Hypothalamus (tissue), 51 donors: Measurements from ENCODE around the gene NDNF.
A peak's percentile ranks its signal among the peaks of the same experiment; 100 is the strongest.

Source experiments
- DNase-seq, 51 donors: peaks; one replicate each; lab custom pipeline; 2025; lab: John Stamatoyannopoulos, UW

The NDNF gene

DNA sequence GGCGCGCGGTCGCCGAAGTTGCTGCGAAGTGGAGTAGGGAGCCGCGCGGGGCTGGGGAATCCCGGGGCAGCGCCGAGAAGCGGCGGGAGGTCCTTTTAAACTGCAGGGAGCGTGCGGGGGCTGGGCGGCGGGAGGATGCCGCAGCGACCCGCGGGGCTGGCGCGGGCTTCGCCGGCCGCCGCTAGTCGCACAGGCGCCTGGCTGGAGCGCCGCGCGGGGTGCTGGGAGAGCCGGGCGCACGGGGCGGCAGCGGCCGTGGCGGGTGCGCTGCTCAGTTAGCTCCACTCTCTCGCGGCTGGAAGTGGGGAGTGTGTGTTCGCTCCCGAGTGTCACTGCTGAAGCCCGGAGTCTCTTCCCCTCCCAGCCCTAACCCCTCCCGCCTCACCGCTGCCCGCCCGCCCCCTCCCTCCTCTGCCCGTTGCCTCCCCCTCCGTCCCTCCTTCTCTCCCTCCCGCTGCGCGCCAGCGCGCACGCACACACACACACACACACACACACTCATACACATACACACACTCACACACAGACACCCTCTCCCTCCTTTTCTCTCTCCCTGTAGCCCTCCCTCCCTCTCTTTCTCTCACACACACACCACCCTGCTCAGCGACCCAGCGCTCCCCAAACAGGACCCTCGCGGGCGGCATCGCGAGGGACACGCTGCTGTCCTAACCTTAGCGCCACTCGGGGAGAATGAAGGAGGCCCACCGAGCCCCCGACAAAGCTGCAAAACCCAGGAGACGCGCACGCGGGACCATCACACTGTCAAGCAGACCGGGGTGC lies at the start of gene NDNF:
TSS of gene NDNF (minus strand) at position 312 of the 780 bp plus-strand sequence. CDS start 26,698 bp downstream, outside the sequence.
- peak in 38 of 51 donors; percentile 2 to 63 (median 26) for DNase-seq

- no peak for DNase-seq
Measured at GRCh38 chr4:121119715-121120114, 47.4 kb upstream of the NDNF start.

DNA sequence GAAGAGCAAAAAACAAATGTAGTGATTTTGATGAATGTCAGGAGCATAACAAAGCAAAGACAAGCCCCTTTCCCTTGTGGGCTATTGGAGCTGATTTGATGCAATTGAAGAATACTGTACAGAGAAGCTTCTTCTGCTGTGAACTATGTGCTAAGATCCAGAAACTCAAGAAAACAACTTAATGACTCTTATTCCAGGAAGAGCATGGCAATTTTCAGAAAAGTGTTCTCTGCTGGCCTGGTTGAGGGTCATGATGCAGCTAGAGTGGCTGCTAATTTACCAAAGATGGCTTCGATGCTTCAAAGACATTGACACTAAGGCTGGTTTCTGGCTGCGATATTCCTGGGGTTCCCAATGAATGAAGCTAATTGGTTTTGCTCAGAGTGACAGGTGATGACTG lies 46.0 kb upstream of the NDNF start:
- no peak for DNase-seq

DNA sequence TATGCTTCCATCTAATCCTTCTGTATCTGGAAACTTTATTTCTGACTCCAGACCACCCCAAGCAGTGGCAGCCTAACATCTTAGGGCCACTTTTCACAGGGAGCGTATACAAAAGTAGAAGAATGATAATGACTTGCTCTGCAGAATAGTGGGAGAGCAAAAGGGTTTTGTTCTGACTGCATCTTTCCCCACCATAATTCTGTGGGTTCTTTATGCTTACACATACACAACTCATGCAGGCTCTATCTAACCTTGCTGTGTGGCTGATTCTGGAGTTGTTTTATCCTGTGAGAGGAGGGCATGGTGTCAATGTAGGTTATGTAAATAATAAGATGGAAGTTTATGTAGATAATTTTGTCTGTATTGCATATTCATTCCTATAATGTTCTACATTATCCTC lies 42.4 kb upstream of the NDNF start:
- no peak for DNase-seq

GRCh38 chr4:121112530-121112929 lies 40.2 kb upstream of the NDNF start:
- DNase-seq: no peak

DNA sequence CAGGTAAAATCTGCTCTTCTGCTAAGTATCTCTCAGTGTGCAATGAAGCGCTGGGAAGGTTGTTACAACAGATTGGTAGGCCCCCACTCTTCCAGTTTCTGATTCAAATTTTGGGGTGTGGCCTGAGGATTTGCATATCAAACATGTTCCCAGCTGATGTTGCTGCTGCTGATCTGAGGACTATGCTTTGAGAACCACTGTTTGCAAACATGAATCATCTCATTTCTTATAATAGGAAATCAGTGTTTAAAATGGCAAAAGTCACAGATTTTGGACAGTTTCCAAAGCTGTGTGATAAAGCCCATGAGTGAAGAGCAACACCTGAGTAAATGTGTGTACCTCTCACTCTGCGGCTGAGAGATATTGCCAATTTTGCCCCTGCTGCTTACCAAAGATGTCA lies 36.2 kb upstream of the NDNF start:
- DNase-seq: no peak

DNA sequence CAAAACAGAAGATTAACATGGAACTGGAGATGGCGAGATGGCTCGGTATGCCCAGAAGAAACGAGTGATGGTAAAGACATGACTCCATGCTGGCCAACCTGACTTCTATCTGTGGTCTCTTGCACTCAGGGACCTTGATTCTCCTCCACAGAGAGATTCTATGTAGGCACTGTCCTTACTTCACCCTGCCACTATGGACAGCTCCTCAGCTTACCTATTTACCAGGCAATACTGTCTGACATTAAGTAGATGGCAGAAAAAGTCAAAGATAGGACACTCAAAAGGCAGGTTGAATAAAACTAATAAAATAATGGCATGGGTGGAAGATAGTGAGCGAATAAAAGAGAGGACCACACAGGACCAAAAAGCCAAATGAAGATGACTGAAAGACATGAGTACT lies 35.2 kb upstream of the NDNF start:
- no peak for DNase-seq

DNA sequence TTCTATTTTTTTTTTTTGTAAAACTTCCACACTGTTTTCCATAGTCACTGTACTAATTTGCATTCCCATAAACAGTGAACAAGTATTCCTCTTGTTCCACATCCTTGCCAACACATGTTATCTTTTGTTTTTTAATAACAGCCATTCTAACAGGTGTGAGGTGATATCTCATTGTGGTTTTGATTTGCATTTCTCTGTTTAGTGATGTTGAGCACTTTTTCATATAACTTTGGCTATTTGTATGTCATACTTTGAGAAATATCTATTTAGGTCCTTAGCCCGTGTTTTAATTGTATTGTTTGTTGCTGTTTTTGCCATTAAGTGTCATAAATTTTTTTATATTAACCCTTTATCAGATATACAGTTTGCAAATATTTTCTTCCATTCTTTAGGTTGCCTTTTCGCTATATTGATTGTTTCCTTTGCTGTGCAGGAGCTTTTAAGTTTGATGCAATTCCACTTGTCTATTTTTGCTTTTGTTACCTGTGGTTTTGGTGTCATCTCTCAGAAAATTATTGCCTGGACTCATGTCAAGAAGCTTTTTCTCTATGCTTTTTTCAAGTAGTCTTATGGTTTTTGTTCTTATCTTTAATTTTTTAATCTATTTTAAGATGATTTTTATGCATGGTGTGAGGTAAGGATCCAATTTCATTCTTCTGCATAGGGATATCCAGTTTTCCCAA lies 27.9 kb upstream of the NDNF start:
- no peak for DNase-seq

DNA sequence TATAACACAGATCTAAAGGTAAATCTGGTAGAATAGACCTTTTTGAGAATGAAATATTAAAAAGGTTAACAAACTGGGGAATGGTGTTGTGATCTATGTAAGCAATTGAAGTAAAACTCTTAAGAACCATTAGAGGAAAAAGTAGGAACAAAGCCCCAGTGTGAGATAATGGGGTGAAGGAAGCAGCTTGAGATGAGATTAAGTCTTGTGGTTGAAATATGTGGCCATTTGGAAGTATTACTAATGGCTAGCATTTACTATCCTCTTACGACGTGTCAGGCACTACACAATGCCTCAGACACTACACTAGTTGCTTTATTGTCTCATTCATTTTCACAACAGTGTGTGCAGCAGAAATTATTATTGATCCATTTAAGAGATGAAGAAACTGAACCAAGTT lies 25.9 kb upstream of the NDNF start:
- no peak for DNase-seq

DNA sequence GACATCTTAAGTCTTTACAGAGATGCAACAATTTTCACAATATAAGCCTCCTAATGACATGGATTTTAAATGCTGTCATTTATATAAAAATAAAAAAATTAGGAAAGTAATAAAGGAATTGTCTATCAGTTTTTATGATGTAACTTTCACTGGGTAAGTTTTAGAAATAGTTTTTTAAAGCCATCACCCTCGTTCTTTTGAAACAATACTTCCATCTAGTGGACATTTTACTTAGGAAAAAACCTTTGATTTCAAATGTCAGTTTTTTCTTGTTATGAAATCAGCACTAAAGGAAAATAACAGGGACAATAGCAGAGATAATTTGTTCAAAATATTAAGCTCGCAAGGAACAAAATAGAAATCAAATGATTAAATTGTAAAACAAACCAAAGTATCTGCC lies 24.3 kb upstream of the NDNF start:
- DNase-seq: no peak

GRCh38 chr4:121096191-121096590 lies 23.9 kb upstream of the NDNF start:
- no peak for DNase-seq

- DNase-seq: no peak
Measured at GRCh38 chr4:121094297-121094966, 22.1 kb upstream of the NDNF start.

DNA sequence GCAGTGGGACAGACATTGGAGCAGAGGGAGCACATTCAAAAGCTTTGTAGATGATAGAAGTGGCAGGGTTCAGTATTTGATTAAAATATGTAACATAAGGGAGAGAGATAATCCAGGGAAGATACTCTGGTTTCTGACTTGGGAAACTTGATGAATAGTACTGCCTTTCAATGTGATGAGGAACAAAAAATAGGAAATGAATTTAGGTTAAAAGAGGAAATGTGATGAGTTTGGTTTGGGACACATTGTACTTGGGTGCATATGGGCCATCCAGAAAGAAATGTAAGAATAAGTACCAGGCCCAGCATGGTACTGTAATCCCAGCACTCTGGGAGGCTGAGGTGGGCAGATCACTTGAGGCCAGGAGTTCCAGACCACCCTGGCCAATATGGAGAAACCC lies 20.9 kb upstream of the NDNF start:
- DNase-seq: no peak

GRCh38 chr4:121091941-121092340 lies 19.6 kb upstream of the NDNF start:
- no peak for DNase-seq

- no peak for DNase-seq
Measured at GRCh38 chr4:121088867-121089266, 16.5 kb upstream of the NDNF start.

- no peak for DNase-seq
Measured at GRCh38 chr4:121079376-121079775, 7.0 kb upstream of the NDNF start.

GRCh38 chr4:121077496-121077895 lies 5.2 kb upstream of the NDNF start:
- no peak for DNase-seq

DNA sequence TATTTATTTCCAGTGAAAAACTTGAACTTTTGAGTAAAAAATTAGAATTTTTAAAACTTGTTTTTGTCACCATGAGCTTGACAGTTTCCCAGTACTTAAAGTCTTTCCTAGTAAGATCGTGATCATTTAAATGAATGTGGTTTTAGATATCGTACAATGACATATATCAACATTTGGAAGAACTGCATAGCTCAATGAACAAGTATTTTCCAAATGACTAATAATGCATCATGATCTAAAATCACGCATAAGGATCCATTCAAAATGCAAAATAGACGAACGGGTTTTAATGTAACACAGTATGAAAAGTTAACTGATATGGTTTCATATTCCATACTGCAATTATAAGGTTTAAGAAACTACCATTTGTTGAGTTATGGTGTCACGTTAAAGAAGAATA lies 4.1 kb upstream of the NDNF start:
- DNase-seq: no peak

DNA sequence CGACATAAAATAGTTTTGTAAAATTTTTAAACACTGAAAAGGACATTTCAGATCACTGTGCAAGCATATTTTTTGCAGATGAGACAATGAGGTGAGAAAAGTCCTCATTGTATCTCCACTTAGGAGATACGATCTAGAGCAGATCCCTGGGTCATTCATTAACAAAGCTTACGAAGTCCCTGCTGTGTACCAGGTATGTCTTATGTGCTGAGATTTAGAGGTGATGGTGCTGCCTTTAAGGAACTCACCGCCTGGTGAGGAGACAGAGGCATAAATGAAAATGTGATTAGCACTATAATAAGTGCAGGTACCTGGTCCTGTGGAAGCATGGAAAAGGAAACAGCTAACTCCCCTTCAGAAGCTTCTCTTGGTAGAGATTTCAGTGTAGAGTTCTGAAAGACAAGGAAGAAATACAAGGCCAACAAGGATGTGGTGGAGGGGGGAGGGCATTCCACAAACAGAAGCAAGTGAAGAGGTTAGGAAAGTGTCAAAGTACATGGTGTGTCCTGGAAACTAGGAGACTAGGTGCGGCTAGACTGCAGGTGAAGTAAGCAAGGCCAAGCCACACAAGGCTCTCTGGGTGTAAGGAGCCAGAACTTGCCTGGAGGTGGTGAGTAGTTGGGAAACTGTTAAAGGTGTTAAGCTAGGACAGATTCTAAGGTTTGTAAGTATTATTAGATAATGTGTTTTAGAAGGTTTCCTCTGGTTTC lies 1.5 kb upstream of the NDNF start:
- DNase-seq: no peak

- DNase-seq: peak in 12 of 51 donors; percentile 1 to 24 (median 10)
Measured at GRCh38 chr4:121073004-121073435, 685 bp upstream of the NDNF start.

DNA sequence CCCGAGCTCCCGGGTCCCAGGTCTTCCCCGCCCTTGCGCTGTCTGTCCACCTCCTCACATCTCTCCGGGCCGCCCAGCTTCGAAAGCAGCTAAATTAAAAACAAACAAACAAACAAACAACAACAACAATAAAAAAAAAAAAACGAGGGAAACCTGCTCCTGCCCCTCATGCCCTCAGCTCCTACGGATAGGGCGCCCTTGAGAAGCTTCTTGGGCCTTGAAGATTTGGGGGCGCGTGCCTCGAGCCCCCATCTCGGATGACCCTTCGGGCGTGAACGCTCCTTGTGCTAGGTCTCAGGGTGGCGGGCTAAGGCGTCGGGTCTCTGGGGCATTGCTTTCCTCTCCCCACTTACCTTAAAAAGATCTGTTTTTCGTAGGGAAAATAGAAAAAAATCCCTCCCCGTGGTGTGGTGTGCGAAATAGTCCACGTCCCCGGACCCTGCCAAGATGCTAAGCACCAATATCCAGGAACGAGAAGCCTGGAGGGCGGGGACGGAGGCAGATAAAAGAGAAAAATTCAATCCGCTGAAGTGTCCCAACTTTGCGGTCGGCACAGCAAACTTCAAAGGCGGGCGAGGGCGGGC lies 603 bp downstream of the NDNF start:
- no peak for DNase-seq
